ENCODE measurements around the gene MCL1. TPM values are rescaled to one million over a fixed set of nuclear protein-coding genes. Genes with fewer than 3 reads are reported as not detected.

Gene MCL1
- total and polyA plus RNA-seq, 10 of the 15 experiments (the other 5 are each of a cell fraction or from before 2014, with no cell fraction given): 18.1 to 148 (median 86.4) TPM

DNA sequence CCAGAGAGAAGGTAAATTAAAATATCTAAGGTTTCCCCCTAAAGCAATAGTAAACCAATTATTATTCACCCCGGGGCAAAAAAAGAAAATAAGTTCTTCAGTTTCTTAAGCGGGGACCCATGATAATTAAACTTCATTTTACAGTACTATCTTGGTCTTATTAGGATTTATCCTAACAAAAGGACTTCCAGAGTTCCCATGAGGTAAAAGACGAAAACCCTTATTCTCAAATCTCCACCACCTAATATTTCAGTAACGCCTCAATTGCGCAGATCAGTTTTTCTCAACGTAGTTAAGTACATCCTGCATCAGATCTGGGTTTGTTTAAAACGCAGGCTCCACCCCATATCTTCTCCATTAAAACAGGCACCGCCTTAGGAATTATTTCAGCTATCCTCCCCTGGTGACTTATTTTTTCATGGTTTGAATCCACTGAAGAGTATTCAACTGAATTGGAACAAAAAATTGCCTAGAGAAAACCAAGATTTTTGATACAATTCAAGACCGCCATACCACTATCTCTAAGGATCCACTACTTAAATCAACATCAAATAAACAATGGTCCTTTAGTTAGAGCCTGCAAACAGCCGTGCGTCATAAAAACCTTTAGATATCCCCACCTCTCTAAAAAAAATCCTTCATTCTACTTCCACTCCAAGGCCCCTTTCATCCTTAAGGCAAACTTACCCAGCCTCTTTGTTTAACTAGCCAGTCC, 1.7 kb downstream of the MCL1 start:
- peaks cover 12% of the 10 kb centered on the region for H4K20me1 ChIP-seq (ENCODE audit: control insufficient read depth, insufficient read depth)
- peak overlapping the region; percentile 28; the same call in 1 of the 2 replicates for H3K4me2 ChIP-seq (ENCODE audit: control insufficient read depth, insufficient read depth)
- ChIA-PET RAD21 (ENCODE audit: unreplicated experiment) (interaction anchor here (1.0 to 14.4 kb wide), 4 partner anchors 12 to 213 kb away, joined by 3 to 387 read pairs (median 24); partner anchors contain the start of gene GOLPH3L), POLR2A (interaction anchor here (0.9 to 10.5 kb wide), 6 partner anchors 9 to 120 kb away, joined by 3 to 324 read pairs (median 14); partner anchors contain the start of gene ENSA), SMC1A (ENCODE audit: uncharacterized antibody, unreplicated experiment) (interaction anchor here (1.0 to 13.6 kb wide), 8 partner anchors 11 to 52 kb away, joined by 3 to 388 read pairs (median 6); partner anchors contain the start of gene ENSA), CTCF (interaction anchor here (1.3 to 16.3 kb wide), 3 partner anchors 14 to 43 kb away, joined by 3 to 289 read pairs (median 28); no protein-coding TSS in a partner anchor)
- peaks cover 11% of the 10 kb centered on the region for H3K4me1 ChIP-seq (ENCODE audit: control insufficient read depth, insufficient read depth, low read length)
- intact Hi-C loops (cut with micrococcal nuclease; ENCODE audit: unreplicated experiment): loop anchor here (2.0 kb wide), 1 partner anchor 33 kb away; no protein-coding TSS in a partner anchor
- TF ChIP-seq SMAD5 (IDR thresholded peaks at IDR 0.05; ENCODE audit: low read depth) (no peak), MTA2 (IDR thresholded peaks at IDR 0.05; ENCODE audit: low read depth) (no peak), SIN3A (IDR thresholded peaks at IDR 0.05; ENCODE audit: low read depth, low read length) (no peak), BACH1 (IDR thresholded peaks at IDR 0.05; ENCODE audit: borderline replicate concordance) (no peak), NR2C1 (IDR thresholded peaks at IDR 0.05) (no peak), ASH2L (IDR thresholded peaks at IDR 0.05; ENCODE audit: borderline replicate concordance, low read depth) (no peak), SMAD1 (IDR thresholded peaks at IDR 0.05; ENCODE audit: low read depth, partially characterized antibody) (peak; percentile 22), TCF7 (IDR thresholded peaks at IDR 0.05; ENCODE audit: borderline replicate concordance) (no peak), NFYB (IDR thresholded peaks at IDR 0.05; ENCODE audit: insufficient read depth, low read depth, low read length) (no peak), CBFB (IDR thresholded peaks at IDR 0.05; ENCODE audit: low read depth) (0 out of 2 replicates have a peak, but pooled peaks have one; percentile 28), ZSCAN29 (IDR thresholded peaks at IDR 0.05) (no peak)
- peak overlapping the region; percentile 93 for H3K9ac ChIP-seq (ENCODE audit: control insufficient read depth, insufficient read depth, low read length)
- no peak overlapping the region for H2AFZ ChIP-seq (ENCODE audit: control insufficient read depth, low read depth, low read length)
- no peaks in the 10 kb centered on the region for H3K9me3 ChIP-seq (replicated peaks; ENCODE audit: control insufficient read depth, insufficient read depth, low read length)
- under 1% methylated on average over 11 of the region's 11 CpGs for whole genome bisulfite sequencing (ENCODE audit: insufficient coverage, insufficient replicate concordance, low lambda C conversion rate, missing lambda C conversion rate)
- BruUV-seq (replicated peaks): no TSS peak
- in situ Hi-C loops (cut with MboI): no loop called here
- H3K79me2 ChIP-seq (ENCODE audit: control insufficient read depth, insufficient read depth, low read length): peaks cover 75% of the 10 kb centered on the region
- H3K36me3 ChIP-seq (ENCODE audit: control insufficient read depth in 2 of 2, insufficient read depth in 2 of 2, low read length in 1 of 2): peaks cover 9 to 12% of the 10 kb centered on the region in 2 experiments
- FAIRE-seq: no peak
- no peak for DNase-seq (ENCODE audit: low read depth, low spot score)
- peak overlapping the region; percentile 96 for H3K27ac ChIP-seq (ENCODE audit: control insufficient read depth, insufficient read depth)
- ATAC-seq: no peak
- H3K27me3 ChIP-seq (replicated peaks in 1 of 2; ENCODE audit: control insufficient read depth in 2 of 2, insufficient read depth in 2 of 2, low read length in 1 of 2): no peaks in the 10 kb centered on the region
- peak overlapping the region; percentile 85 for H3K4me3 ChIP-seq
